Fibroblast of skin of back (primary cell): ENCODE results near the gene SHISA7.
A peak's percentile ranks its signal among the peaks of the same experiment; 100 is the strongest.
"Not testable (repeated sequence)": the region's sequence is repeated elsewhere in the genome, so short reads cannot be mapped to it uniquely, and the experiment has no call there.

Experiments
- DNase-seq: peaks from one replicate; pipeline ENCODE4 v3.0.0-alpha.2; 2013

SHISA7 gene

DNA sequence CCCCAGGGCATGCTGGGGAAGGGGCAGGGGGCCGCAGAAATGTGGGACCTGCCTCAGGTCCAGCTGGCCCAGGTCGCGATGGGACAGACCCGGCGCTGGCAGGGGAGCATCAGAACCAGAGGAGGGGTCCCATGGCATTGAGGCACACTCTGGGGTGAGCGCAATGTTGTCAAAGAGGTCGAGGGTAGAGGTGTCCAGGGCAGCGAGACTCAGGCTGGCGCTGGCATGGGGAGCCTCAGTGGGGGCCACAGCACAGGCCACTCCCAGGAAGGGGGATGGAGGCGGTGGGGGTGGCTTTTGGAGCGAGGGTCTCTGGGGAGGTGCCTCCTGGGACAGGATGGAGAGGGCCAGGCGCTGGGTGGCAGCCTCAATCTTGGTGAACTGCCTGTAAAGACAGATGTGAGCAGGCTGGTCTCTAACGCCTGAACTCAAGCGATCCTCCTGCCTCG is 20.5 kb upstream of the SHISA7 start:
- no peak for DNase-seq

DNA sequence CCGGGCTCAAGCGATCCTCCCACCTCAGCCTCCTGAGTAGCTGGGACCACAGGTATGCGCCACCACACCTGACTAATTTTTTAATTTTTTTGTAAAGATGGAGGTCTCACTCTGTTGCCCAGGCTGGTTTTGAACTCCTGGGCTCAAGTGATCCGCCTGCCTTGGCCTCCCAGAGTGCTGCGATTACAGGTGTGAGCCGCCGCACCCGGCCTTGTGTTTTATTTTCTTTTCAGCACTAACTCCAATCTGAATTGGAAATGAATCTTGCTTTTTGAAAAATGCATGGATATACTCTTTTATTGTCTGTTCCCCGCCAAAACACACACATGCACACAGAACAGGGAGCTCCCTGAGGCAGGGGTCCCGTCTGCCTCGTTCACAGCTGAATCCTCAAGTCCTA is 19.6 kb upstream of the SHISA7 start:
- DNase-seq, result no peak

DNA sequence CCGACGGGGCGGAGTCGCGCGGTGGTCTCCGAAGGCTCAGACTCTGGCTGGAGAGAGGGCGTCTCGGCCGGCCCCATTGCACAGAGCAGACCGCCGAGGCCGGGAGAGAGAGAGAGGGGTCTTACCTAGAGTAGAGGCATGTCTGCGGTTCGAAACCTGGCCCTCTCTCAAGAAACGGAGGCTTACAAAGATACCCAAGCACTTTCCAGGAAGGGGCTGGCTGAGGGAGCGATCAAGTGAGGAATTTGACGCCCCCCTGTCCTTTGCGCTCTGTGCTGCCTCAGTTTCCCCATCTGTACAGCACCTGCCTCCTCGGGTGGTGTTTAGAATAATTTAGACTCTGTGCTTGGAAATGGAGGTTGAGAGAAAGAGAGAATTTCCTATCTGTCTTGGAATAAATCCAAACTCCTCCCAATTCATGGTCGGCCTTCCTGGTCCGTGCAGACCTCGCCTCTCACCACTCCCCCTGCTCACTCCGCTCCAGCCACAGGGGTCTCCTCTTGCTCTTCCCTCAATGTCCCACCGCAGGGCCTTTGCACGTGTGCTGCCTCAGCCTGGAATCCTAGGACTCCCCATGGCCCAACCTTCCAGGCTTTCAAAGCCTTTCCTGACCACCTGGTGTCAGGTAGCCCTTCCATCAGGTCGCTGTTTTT is 19.0 kb upstream of the SHISA7 start:
- DNase-seq, result peak; percentile 38

DNA sequence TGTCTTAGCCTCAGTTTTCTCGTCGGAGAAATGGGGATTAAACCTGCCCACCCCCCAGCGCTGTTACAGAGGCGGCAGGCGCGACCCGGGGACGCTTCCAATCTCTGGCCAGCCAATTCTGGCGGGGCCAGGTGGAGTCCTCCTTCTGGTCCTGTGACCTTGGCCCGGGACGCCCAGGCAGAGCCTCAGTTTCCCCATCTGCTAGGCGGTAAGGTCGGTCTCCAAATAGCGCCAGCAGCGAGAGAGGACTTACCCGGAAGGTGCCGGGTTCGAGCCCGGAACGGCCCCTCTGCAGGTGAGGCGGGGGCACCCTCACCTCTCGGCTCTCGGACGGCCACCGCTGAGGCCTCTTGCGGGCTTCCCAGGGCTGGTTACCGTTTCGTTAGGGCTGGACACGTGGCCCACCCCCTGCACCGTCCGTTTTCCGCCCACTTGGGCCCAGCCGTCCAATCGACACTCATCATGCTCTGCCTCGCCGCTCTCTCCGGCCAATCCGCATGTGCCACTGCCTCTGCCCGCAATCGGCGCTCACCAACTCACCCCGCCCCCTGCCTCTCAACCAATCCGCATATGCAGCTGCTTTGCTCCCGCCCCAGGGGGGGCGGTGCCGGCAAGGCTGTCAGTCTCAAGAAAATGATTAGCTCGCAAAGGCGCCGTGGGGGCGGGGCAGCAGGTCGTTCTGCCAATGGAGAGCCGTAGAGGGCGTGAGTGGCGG is 18.3 kb upstream of the SHISA7 start, which contains the start of gene ISOC2:
TSS of gene ISOC2 (minus strand) at position 384 of the 715 bp plus-strand sequence. CDS start 5,156 bp downstream, outside the sequence.
- peak; percentile 100 for DNase-seq

DNA sequence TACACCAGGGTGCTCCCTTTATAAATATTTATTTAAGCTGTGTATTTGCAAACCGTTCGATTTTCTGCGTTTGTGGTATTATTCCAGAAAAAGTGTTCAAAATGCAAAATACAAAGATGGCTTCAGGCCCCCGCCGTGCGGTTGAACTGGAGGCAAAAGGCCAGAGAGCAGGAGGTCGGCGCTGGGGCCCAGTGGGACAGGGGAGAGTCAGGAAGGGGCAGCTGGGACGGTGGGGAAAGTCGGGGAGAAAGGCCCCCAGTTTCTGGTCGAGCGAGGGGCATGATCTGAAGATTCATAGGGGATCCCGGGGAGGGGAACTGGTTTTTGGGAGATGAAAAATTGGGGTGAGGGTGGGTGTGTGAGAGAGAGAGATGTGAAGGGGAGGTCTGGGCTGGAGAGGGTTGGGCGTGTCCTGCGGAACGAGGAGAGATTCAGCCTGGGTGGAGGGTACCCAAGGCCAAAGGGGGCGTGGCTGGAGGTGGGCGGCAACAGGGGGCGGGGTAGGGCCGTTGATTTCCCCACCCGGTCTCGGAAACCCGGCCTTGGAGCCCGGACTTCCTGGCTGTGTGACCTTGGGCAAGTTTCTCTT is 17.7 kb upstream of the SHISA7 start:
- peak; percentile 76 for DNase-seq

DNA sequence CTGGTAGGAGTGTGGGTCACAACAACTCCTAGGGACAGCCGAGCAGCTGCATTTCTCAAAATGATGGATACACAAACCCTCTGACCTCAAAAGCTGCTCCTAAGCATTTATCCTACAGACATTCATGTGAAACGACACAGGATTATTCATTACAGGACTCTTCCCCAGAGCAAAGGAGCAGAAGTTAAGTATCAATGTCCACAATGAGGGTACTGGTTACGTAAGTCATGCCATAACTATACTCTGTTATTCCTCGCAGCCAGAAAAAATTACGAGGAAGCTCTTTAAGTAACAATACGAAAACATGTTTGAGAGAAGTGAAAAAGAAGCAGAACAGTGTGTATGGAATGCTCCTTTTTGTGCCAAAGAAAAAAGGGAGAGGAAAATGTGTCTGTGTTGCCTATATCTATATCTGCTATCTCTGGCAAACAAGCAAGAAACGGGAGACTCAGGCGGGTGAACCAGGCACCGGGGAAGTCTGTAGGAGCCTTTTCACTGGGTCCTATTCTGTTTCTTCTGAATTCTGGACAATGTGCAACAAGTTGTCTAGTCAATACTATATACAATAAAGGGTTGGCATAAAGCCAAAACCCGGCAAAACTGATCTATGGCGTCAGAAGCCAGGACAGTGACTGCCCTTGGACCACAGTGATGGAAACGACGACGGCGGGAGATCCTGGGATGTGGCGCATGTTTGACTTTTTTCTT is 17.0 kb upstream of the SHISA7 start:
- no peak for DNase-seq

DNA sequence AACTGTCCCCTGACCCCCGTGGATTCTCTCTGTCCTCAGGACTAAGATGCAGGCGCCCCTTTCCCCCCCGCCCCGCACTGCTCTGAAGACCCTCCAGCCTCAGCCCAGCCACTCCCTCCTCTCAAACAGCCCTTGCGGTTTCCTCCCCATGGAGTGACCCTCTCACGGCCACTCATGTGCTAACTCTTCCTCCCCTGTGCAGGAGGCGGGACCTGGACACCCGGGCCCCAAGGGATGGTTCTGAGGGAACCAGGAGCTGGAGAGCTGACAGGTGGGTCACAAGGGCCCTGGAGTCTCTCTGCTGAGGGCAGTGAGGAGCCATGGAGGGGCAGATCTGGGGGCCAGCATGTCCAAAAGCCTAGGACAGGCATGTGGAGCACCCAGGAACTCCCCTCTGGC is 16.4 kb upstream of the SHISA7 start:
- no peak for DNase-seq

DNA sequence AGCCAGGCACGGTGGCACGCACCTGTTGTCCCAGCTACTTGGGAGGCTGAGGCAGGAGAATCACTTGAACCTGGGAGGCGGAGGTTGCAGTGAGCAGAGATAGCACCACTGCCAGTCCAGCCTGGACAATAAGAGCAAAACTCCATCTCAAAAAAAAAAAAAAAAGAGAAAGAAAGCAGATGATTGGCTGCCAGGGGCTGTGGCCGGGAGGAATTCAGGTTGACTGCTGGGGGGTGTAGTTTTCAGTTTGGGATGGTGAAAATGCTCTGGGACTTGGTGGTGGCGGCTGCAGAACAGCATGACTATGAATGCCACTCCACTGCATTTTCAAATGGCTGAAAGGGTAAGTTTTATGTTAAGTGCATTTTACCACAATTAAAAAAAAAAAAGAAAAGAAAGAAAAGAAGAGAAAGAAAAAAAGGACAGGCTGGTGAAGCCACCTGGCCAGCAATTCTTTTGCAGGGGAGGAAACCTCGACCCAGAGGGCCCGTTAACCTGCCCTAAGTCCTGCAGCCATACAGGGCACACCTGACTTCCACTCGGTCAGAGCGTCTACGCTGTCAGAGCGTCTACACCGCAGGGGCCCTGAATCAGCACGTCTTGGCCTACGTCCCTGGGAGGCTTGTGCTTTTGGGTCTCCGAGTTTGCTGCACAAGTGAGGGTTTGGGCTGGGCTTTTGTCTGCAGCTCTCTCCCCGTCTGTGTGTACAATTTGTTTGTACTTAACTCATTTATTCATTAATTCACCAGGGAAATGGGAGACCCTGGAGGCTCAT is 14.8 kb upstream of the SHISA7 start:
- no peak for DNase-seq

DNA sequence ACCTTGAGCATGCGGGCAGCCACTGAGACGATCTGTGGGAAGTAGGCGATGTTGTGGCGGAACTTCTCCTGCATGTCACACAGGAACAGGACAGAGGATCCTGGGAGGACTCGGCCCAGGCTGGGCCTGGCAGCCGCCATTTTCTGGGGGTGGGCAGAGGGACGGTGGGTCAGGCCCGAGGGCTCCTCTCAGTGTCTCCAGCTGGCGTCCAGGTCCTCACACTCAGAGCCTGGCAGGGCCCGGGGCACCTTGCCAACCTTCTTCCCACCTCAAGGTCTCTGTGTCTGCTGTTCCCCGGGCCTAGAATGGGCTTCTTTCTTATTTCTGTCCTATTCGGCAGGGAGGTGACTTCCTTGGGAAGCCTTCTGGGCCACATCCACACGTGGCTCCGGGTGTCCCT is 13.2 kb upstream of the SHISA7 start:
- DNase-seq, result no peak

DNA sequence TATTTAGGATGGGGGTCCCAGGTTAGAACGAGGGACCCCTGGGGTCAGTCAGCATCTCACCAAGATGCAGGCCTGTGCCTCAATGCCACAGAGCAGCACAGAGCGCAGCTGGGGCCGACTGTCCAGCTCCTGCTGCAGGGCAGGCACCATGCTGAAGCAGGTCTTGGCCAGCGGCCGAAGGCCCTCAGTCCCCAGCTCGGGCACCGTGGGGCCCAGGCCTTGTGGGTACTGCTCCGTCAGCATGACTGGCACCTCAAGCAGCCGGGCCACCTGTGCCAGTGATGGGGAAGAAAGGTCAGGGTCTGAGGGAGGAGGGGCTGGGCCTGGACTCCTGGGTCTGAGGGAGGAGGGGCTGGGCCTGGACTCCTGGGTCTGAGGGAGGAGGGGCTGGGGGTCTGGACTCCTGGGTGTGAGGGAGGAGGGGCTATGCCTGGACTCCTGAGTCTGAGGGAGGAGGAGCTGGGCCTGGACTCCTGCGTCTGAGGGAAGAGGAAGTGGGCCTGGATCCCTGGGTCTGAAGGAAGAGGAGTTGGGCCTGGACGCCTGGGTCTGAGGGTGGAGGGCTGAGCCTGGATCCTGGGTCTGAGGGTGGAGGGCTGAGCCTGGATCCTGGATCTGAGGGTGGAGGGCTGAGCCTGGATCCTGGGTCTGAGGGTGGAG is 12.6 kb upstream of the SHISA7 start:
- no peak for DNase-seq

DNA sequence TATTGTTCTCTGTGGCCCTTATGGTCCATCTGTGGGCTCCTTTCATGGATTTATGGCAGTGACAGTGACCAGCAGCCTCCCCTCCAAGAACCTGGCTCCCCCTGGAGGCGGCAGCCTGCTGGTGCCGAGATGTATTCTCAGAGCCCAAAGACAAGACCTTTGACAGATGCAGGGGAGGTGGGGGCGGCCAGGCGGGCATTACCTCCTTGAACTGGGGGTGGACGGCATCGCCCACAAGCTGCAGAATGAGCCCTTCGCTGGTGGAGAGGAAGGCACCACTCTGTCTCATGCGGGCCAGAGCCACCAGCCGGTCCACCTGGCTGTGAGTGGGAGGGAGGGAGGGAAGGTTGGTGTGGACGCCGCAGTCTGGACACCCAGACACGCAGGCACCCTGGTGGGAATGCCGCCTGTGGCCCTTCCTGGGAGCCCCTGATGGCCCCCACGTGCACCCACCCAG is 11.7 kb upstream of the SHISA7 start:
- DNase-seq, result peak; percentile 40

DNA sequence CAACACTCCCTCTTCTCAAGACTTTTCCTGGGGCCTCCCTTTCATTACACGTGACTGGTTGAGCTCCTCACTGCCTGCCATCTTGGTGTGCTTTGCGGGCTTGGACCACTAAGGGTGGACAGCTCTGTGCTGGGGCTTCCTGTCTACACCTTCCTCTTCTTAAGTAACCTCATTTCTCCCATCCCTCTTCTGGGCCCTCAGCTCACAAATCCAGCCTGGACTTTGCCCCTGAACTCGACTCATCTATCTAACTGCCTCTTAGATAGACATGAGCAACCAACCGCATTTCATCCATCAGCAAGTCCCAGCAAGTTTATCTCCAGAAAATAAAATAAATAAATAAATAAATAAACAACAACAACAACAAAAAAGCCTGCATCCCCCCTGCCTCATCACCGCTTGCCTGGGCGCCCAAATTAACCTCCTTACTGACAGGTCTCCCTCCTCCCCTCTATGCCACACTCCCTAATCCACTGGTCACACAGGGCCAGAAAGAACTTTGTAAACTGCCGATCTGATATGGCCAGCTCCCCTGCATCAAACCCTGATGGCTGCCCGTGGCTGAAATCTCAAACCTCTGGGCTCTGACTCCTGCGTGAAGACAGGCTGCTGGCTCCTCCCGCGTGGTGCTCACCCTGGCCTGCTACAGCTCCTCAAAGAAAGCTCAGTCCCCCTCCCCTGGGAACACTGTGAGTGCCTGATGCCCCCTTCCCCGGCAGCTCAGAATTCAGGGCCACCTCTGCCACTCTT is 10.6 kb upstream of the SHISA7 start:
- no peak for DNase-seq

DNA sequence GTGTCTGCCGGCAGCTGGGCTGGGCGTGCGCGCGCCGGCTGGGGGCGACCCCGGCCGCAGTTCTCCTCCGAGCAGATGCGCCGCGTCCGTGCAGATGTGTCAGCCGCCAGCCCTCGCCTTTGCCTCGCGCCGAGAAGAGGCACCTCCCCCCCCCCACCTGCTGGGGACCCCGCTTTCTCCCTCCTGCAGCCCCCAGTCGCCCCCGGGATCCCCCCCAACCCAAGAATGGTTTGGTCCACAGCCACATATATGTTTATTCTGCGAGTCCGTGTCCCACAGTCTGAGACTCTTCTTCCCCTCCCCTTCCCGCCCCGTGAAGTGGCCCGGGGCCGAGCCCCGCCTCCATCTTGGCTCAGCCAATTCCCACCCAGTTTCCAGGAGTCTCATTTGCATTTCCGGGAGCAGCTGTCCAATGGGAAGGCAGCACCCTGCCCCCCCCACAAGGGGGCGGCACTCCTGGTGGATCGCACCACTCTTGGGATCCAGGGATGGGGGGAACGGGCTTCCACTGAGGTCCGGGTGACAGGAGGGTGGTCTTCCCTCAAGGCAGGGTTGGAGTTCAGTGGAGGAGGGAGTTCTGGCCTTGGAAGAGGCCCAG is 9.7 kb upstream of the SHISA7 start:
- peak; percentile 81 for DNase-seq

DNA sequence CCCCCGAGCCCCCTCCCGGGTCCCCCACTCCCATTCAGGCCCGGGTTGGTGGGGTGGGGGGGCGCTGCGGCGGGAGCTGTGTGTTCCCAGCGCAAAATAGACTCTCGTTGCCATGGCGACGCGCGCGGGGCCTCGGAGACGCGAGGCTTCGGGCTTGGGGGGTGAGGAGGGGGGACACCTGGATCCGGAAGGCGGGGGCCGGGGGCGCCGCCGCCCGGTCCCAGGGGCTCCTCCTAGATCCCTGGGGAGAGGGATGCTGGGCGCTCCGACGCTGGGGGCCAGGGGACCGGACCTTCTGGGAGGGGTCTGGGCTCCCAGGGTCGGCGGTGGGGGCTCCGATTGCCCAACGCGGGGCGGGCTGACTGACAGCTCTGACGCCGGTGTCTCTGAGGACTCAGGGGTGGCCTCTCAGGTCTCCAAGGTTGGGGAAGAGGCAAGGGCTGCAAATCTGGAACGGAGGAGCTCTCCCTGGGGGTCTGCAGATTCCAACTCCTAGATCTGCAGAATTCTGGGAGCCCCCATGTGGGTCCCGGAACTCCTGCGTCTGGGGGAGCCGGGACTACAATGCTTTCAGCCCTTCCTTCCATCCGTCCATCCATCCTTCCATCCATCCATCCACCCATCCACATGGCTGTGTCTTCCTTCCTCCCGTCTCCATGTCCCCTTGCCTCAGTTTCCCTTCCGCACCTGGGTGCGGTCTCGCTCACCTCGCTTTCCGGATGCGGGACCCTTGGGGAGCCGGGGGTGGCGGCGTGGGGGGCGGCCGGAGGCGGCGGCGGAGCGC is 9.1 kb upstream of the SHISA7 start:
- no peak for DNase-seq

DNA sequence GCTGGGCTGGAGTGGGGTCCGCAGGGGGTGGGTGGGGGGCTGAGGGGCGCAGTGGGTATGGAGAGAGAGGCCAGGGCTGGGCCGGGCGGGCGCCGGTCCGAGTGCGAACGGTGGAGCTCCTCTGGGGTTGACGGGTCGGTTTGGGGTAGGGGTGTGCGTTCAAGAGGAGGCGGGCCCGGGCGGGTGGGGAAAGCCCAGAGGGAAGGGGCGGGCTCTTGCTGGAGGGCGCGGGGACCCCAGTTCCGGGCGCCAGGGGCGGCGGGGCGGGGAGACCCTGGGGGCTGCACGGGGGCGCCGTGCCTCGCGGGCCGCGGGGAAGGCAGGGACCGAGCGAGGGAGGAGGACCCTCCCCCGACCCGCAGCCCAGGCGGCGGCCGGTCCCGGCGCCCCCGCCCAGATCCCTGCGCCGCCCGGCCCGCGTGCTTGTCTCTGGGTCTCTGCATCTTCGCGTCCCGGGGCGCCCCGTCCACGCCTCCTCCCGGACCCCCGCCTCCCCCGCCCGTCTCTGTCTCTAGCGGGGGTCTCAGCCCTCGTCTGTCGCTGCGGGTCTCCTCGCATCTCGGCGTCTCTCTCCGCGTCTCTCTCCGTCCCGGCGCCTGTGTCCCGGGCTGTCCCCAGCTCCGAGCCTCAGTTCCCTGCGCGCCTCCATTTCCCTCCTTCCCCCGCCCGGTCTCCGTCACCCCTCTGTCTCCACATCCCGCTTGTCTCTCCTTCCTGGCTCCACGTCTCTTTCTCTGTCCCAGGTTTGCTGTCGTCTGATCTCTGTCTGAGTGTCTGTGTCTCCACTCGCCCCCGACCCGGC is 8.3 kb upstream of the SHISA7 start:
- DNase-seq, result no peak

DNA sequence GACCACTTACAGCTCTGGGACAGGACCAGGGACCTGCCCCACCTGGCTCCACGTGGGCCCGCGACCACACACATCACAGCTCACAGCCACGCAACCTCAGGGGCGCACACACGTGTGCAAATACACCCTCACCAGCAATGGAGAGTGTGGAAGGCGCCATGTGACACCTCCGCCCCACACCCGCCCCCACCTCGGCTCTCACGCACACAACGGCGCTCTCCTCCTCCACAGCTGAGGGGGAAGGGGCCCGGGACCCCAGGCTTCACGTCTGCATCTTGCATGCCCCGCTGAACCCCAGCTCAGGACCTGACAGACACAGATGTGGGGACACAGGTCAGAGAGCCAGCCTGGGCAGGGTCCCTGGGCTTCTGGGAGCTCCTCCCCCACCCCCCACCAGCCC is 6.4 kb upstream of the SHISA7 start:
- no peak for DNase-seq

DNA sequence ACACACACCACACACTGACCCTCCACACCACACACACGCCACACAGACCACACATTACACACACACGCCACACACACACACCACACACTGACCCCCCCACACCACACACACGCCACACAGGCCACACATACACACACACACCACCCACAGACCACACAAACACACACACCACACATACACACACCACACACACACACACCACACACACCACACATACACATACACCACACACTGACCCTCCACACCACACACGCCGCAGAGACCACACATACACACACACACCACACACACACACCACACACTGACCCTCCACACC is 5.0 kb upstream of the SHISA7 start:
- DNase-seq, result not testable (repeated sequence)

DNA sequence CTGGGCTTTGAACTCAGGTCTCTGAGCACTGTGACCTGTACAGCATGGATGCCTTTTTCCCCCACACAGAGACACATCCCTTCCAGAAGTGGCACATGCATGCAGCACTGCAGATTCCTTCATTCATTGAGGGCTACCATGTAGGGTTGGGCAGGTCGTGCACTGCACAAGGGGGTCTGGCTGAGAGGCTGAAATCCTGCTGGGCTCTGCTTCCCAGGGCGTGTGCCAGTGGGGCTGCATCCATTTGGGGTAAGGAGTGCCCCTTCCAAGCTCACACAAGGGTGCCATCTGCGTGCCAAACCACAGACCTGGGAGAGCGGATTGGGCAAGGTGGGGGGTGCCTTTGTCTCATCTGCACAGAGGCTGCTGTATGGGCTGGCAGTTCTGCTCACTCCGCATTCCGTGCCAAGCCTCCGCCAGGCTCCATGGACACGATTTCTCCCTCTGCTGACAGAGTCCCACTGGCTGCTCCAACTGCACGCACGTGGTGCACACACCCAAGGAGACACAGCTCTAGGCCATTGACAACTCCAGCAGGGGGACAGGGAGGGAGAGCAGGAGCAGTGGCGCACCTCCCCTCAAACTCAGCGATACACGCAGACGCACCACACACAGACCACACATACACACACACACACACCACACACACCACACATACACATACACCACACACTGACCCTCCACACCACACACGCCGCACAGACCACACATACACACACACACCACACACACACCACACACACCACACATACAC is 4.5 kb upstream of the SHISA7 start:
- DNase-seq, result peak; percentile 50
